Neural progenitor cell (in vitro differentiated cells): Measurements from ENCODE around the gene ATPAF2. TPM values are rescaled to one million over a fixed set of nuclear protein-coding genes. Genes with fewer than 3 reads are reported as not detected.

Experiments
- DNase-seq: peaks from one replicate; pipeline ENCODE4 v3.0.0-alpha.2; 2016; ENCODE audit warnings: low spot score
- H2AFZ ChIP-seq: fragments of 200-600 bp; sonication (generic); replicated peaks from 2 replicates; pipeline ENCODE4 v1.6.1; 2016; ENCODE audit warnings: antibody characterized with exemption
- H3F3A ChIP-seq: fragments of 200-600 bp; sonication (generic); 2 replicates; pipeline ENCODE4 v1.6.1; 2016; ENCODE audit warnings: antibody characterized with exemption, low read depth
- H3K27ac ChIP-seq: fragments of 200-600 bp; sonication (generic); 2 replicates; pipeline ENCODE4 v1.5.1; 2016; ENCODE audit warnings: mild to moderate bottlenecking
- H3K27me3 ChIP-seq: fragments of 200-600 bp; sonication (generic); 2 replicates; pipeline ENCODE4 v1.6.1; 2016; ENCODE audit warnings: mild to moderate bottlenecking, moderate library complexity
- H3K36me3 ChIP-seq: fragments of 200-600 bp; sonication (generic); 2 replicates; pipeline ENCODE4 v1.5.1; 2016
- H3K4me1 ChIP-seq: fragments of 200-600 bp; sonication (generic); 2 replicates; pipeline ENCODE4 v1.6.1; 2016; ENCODE audit warnings: mixed run types
- H3K4me2 ChIP-seq: fragments of 200-600 bp; sonication (generic); 2 replicates; pipeline ENCODE4 v1.6.1; 2016
- H3K4me3 ChIP-seq: fragments of 200-600 bp; sonication (generic); 2 replicates; pipeline ENCODE4 v1.5.1; 2016
- H3K79me2 ChIP-seq: fragments of 200-600 bp; sonication (generic); 2 replicates; pipeline ENCODE4 v1.6.1; 2016; ENCODE audit warnings: low read depth
- H3K9ac ChIP-seq: fragments of 200-600 bp; sonication (generic); 2 replicates; pipeline ENCODE4 v1.6.1; 2016
- H3K9me3 ChIP-seq: fragments of 200-600 bp; sonication (generic); 2 replicates; pipeline ENCODE4 v1.5.1; 2016; ENCODE audit warnings: low read depth
- H4K20me1 ChIP-seq: fragments of 200-600 bp; sonication (generic); 2 replicates; pipeline ENCODE4 v1.6.1; 2016; ENCODE audit warnings: low read depth
- H3K27ac Mint-ChIP-seq: 3 replicates; pipeline ENCODE4 v1.8.0; 2021; ENCODE audit warnings: mixed read lengths
- H3K27me3 Mint-ChIP-seq: 2 replicates; pipeline ENCODE4 v1.8.0; 2022; ENCODE audit warnings: low read depth, mild to moderate bottlenecking, inconsistent platforms, moderate library complexity, mixed read lengths; ENCODE audit not compliant: insufficient read depth
- H3K36me3 Mint-ChIP-seq: 3 replicates; pipeline ENCODE4 v1.8.0; 2021; ENCODE audit warnings: mixed read lengths
- H3K4me1 Mint-ChIP-seq: 3 replicates; pipeline ENCODE4 v1.8.0; 2021; ENCODE audit warnings: mixed read lengths
- H3K4me3 Mint-ChIP-seq: 3 replicates; pipeline ENCODE4 v1.8.0; 2021; ENCODE audit warnings: mild to moderate bottlenecking, moderate library complexity, mixed read lengths
- H3K9me3 Mint-ChIP-seq: 3 replicates; pipeline ENCODE4 v1.8.0; 2020; ENCODE audit warnings: mixed read lengths
- EZH2 ChIP-seq: fragments of 200-600 bp; sonication (generic); IDR thresholded peaks from 2 replicates; pipeline ENCODE4 v1.6.1; 2017; ENCODE audit warnings: antibody characterized with exemption, mild to moderate bottlenecking, moderate library complexity
- EZH2phosphoT487 ChIP-seq: fragments of 200-600 bp; sonication (generic); IDR thresholded peaks from 2 replicates; pipeline ENCODE4 v1.6.1; 2017; ENCODE audit warnings: antibody characterized with exemption
- total RNA-seq: library from RNA; depleted of rRNA; stranded (reverse); fragments of >200 nt; gene quantifications from 2 replicates; pipeline ENCODE4 v1.2.3, GENCODE V29; 2015; ENCODE audit warnings: low replicate concordance
- TF ChIP-seq, protein P1 (sequence below): fragments of 200-600 bp; sonication (generic); IDR thresholded peaks from 2 replicates; pipeline ENCODE4 v1.5.1; 2017; ENCODE audit warnings: antibody characterized with exemption, mild to moderate bottlenecking

Gene ATPAF2
- total RNA-seq, 1 donor from 2014 or later: 9.6 TPM

DNA sequence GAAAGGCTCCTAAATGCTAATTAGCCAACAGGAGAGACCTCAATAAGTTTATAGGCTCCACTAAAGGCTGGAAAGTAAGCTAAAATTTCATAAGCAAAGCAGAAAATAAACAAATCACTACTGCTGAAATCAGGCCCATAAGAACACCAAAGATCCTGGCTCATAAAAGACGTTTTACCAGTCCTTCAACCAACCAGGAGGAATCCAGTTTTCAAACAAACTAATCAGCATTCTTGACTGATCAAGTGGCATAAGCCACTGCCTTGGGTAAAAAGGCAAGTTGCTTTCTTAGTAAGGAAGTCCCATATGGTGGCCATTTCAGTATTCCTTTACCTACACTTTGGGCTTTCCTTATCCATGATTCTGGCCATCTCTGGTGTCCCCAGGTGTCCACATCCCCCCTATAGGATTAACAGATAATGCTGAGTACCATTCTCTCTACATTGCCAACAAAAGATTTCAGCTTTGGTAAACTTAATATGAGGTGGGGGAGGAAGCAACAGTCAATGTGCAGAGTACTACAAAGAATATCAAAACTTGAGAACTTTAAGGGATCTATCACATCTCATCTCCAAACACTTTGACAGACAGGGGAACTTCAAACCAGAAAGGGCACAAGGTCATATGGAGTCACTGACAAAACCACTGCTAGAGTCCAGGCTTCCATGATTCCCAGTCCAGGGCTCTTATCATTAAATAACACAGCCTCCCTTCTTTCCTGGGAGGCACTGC, 68.1 kb downstream of the ATPAF2 start:
- Mint-ChIP-seq H3K27me3 (peaks cover 3% of the 10 kb centered on the region), H3K4me3 (peak overlapping the region; percentile 81), H3K36me3 (no peaks in the 10 kb centered on the region), H3K4me1 (peaks cover 19% of the 10 kb centered on the region), H3K27ac (no peak overlapping the region), H3K9me3 (no peaks in the 10 kb centered on the region)
- Histone ChIP-seq H3K4me2 (peak overlapping the region; percentile 89), H3K9me3 (no peaks in the 10 kb centered on the region), H4K20me1 (no peaks in the 10 kb centered on the region), H3F3A (no peaks in the 10 kb centered on the region), H3K9ac (no peak overlapping the region), H3K4me1 (peaks cover 5% of the 10 kb centered on the region), H3K4me3 (peak overlapping the region; percentile 77), H3K79me2 (no peaks in the 10 kb centered on the region), H2AFZ (no peak overlapping the region), H3K27ac (no peak overlapping the region), H3K27me3 (peaks cover 9% of the 10 kb centered on the region), H3K36me3 (no peaks in the 10 kb centered on the region)
- no peak for DNase-seq
- TF ChIP-seq, protein P1, sequence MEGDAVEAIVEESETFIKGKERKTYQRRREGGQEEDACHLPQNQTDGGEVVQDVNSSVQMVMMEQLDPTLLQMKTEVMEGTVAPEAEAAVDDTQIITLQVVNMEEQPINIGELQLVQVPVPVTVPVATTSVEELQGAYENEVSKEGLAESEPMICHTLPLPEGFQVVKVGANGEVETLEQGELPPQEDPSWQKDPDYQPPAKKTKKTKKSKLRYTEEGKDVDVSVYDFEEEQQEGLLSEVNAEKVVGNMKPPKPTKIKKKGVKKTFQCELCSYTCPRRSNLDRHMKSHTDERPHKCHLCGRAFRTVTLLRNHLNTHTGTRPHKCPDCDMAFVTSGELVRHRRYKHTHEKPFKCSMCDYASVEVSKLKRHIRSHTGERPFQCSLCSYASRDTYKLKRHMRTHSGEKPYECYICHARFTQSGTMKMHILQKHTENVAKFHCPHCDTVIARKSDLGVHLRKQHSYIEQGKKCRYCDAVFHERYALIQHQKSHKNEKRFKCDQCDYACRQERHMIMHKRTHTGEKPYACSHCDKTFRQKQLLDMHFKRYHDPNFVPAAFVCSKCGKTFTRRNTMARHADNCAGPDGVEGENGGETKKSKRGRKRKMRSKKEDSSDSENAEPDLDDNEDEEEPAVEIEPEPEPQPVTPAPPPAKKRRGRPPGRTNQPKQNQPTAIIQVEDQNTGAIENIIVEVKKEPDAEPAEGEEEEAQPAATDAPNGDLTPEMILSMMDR: no peak
- TF ChIP-seq EZH2 (no peak), EZH2phosphoT487 (no peak)

Other genes starting within 250 kb of the ATPAF2 start
- 12.7 and 41.0 TPM in 2 replicates for gene SREBF1, start 202.2 kb downstream of the ATPAF2 start, total RNA-seq
- 4.3 and 6.5 TPM in 2 replicates for gene TOM1L2, start 66.8 kb downstream of the ATPAF2 start, total RNA-seq
- gene DRC3, start 66.3 kb downstream of the ATPAF2 start, total RNA-seq: 0.07 and 0.81 TPM in 2 replicates
- 10.6 and 15.1 TPM in 2 replicates for gene GID4, start 240 bp upstream of the ATPAF2 start, total RNA-seq
- 24.8 and 46.5 TPM in 2 replicates for gene DRG2, start 48.8 kb upstream of the ATPAF2 start, total RNA-seq
- 1.2 and 5.4 TPM in 2 replicates for gene MYO15A, start 69.6 kb upstream of the ATPAF2 start, total RNA-seq
- 78.8 and 98.2 TPM in 2 replicates for gene ALKBH5, start 144.7 kb upstream of the ATPAF2 start, total RNA-seq
- gene LLGL1, start 186.5 kb upstream of the ATPAF2 start, total RNA-seq: 70.5 and 190 TPM in 2 replicates
- 117 and 193 TPM in 2 replicates for gene FLII, start 219.6 kb upstream of the ATPAF2 start, total RNA-seq
- gene MIEF2, start 221.5 kb upstream of the ATPAF2 start, total RNA-seq: 8.1 and 23.2 TPM in 2 replicates